ENCODE results near the gene CDH18.

The CDH18 gene

GRCh38 chr5:19733612-19734495, 254.1 kb downstream of the CDH18 start:
- DNase-seq (ENCODE audit: low spot score), result no peak

GRCh38 chr5:19728571-19728970, 259.4 kb downstream of the CDH18 start:
- DNase-seq (ENCODE audit: low spot score), result no peak

- DNase-seq (ENCODE audit: low spot score), result no peak
Observed at GRCh38 chr5:19719109-19719508, 268.9 kb downstream of the CDH18 start.

GRCh38 chr5:19713740-19714139, 274.3 kb downstream of the CDH18 start:
- DNase-seq (ENCODE audit: low spot score), result no peak

GRCh38 chr5:19709403-19709802, 278.6 kb downstream of the CDH18 start:
- DNase-seq (ENCODE audit: low spot score), result no peak

GRCh38 chr5:19706776-19707175, 281.2 kb downstream of the CDH18 start:
- DNase-seq (ENCODE audit: low spot score), result no peak

- DNase-seq (ENCODE audit: low spot score), result no peak
Observed at GRCh38 chr5:19701731-19702130, 286.3 kb downstream of the CDH18 start.

GRCh38 chr5:19694949-19695611, 292.9 kb downstream of the CDH18 start:
- DNase-seq (ENCODE audit: low spot score), result no peak

- DNase-seq (ENCODE audit: low spot score), result no peak
Observed at GRCh38 chr5:19690978-19691377, 297.0 kb downstream of the CDH18 start.

GRCh38 chr5:19685473-19685872, 302.5 kb downstream of the CDH18 start:
- DNase-seq (ENCODE audit: low spot score), result no peak

- DNase-seq (ENCODE audit: low spot score), result no peak
Observed at GRCh38 chr5:19676895-19677294, 311.1 kb downstream of the CDH18 start.

GRCh38 chr5:19660679-19661078, 327.3 kb downstream of the CDH18 start:
- DNase-seq (ENCODE audit: low spot score), result no peak

- no peak for DNase-seq (ENCODE audit: low spot score)
Observed at GRCh38 chr5:19655627-19656026, 332.4 kb downstream of the CDH18 start.

GRCh38 chr5:19638461-19638860, 349.5 kb downstream of the CDH18 start:
- DNase-seq (ENCODE audit: low spot score), result no peak

- no peak for DNase-seq (ENCODE audit: low spot score)
Observed at GRCh38 chr5:19630876-19631275, 357.1 kb downstream of the CDH18 start.

GRCh38 chr5:19626211-19626610, 361.8 kb downstream of the CDH18 start:
- DNase-seq (ENCODE audit: low spot score), result no peak

- no peak for DNase-seq (ENCODE audit: low spot score)
Observed at GRCh38 chr5:19625562-19625961, 362.4 kb downstream of the CDH18 start.

GRCh38 chr5:19619571-19619970, 368.4 kb downstream of the CDH18 start:
- no peak for DNase-seq (ENCODE audit: low spot score)

- no peak for DNase-seq (ENCODE audit: low spot score)
Observed at GRCh38 chr5:19616701-19617215, 371.2 kb downstream of the CDH18 start.

GRCh38 chr5:19615661-19616060, 372.3 kb downstream of the CDH18 start:
- DNase-seq (ENCODE audit: low spot score), result no peak

GRCh38 chr5:19615071-19615470, 372.9 kb downstream of the CDH18 start:
- no peak for DNase-seq (ENCODE audit: low spot score)

- no peak for DNase-seq (ENCODE audit: low spot score)
Observed at GRCh38 chr5:19608444-19609002, 379.5 kb downstream of the CDH18 start.

GRCh38 chr5:19605846-19606407, 382.1 kb downstream of the CDH18 start:
- no peak for DNase-seq (ENCODE audit: low spot score)
